ENCODE data around the gene NECTIN3. TPM values are rescaled to one million over a fixed set of nuclear protein-coding genes. Genes with fewer than 3 reads are reported as not detected.
A peak's percentile ranks its signal among the peaks of the same experiment; 100 is the strongest.

The NECTIN3 gene
- polyA plus RNA-seq, 5 donors: 61.7 to 154 (median 81.5) TPM

DNA sequence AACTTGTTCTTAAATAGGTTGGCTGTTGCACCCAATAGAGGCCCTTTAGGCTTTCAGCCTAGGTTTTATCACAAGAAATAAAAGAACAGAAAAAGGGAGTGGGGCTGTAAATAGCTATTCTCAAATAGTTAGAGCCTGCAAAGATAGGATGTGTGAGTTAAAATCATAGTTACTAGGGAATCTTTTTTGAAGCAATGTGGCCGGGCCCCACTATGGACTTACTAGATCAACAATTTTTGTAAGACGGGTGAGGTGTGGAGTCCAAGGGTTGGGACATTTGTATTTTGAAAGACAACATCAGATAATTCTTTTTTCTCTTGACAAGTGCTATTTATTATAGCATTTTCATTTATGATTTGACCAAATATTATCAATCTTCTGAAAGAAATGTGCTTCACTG lies 5.8 kb downstream of the NECTIN3 start:
- no peak for DNase-seq

DNA sequence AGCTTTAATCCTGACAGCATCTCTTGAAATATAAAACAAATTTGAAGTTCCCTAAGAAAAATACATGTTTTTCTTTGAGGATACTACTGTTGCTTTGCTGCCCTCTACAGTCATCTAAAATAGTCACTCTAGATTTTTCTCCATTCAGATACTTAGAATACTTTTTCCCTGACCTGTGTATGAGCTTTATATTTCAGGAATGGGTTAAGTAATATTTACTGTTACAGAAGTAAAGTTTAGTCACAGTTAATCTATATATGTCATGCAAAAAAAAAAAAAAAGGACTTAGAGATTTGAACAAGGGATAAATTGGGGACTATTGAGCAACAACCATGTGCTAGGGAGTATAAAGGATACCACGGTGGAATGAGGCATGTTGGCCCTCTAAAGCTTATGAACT lies 8.8 kb downstream of the NECTIN3 start:
- DNase-seq: peak; percentile 25 to 38

DNA sequence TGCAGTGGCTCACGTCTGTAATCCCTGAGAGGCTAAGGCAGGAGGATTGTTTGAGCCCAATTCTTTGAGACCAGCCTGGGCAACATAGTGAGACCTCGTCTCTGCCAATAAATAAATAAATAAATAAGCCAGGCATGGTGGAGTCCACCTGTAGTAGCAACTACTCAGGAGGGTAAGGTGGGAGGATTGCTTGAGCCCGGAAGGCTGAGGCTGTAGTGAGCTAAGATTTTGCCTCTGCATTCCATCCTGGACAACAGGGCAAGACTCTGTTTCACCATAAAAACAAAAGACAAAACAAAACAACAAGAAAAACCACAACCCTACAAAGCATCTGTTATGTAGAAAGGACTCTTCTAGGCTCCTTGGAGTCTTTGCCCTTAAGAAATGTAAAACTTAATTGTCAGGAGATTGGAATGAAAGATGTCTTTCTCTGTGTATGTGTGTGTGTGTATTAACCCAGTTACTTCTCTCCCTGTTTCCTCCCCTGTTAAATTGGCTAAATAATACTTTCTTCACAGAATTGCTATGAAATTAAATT lies 9.5 kb downstream of the NECTIN3 start:
- DNase-seq: no peak

DNA sequence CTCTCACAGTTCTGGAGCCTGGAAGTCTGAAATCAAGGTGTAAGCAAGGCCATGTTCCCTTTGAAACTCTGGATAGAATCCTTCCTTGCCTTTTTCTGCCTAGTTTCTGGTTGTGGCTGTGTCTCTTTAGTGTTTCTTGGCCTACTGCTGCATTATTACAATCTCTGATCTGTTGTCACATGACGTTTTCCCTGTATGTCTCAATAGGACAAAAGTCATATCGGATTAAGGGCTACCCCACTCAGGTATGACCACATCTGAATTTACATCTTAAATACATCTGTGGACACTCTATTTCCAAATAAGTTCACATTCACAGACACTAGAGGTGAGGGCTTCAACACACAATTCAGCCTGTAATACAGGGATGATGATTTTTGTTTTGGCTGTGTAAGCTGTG lies 13.3 kb downstream of the NECTIN3 start:
- no peak for DNase-seq

DNA sequence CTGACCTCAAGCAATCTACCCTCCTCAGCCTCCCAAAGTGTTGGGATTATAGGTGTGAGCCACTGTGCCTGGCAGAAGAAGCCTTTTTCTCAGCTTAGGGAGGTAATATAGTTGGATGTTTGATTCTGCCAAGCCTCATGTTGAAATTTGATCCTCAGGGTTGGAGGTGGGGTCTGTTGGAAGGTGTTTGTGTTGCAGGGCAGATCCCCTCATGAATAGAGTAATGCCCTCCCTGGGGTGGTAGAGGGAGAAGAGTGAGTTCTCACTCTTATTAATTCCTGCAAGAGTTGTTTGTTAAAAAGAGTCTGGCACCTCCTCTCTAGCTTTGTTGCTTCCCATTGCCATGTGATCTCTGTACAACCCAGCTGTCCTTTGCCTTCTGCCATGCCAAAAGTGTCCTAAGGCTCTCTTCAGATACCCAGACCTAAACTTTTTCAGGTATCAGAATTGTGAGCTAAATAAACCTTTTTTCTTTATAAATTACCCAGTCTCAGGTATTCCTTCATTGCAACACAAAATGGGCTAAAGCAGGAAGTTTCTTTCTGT lies 16.4 kb downstream of the NECTIN3 start:
- no peak for DNase-seq

DNA sequence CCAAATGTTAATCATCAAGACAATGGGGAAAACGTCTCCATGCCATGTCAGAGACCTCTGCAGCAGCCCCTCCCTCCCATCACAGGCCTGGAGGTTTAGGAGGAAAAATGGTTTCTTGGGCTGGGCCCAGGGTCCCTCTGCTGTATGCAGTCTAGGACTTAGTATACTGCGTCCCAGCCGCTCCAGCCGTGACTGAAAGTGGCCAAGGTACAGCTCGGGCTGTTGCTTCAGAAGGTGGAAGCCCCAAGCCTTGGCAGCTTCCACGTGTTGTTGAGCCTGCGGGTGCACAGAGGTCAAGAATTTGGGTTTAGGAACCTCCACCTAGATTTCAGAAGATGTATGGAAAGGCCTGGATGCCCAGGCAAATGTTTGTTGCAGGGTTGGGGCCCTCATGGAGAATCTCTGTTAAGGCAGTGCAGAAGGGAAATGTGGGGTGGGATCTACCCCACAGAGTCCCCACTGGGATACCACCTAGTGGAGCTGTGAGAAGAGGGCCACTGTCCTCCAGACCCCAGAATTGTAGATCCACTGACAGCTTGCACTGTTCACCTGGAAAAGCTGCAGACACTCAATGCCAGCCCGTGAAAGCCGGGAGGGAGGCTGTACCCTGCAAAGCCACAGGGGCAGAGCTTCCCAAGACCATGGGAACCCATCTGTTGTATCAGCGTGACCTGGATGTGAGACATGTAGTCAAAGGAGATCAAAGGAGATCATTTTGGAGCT lies 25.0 kb downstream of the NECTIN3 start:
- DNase-seq: no peak

DNA sequence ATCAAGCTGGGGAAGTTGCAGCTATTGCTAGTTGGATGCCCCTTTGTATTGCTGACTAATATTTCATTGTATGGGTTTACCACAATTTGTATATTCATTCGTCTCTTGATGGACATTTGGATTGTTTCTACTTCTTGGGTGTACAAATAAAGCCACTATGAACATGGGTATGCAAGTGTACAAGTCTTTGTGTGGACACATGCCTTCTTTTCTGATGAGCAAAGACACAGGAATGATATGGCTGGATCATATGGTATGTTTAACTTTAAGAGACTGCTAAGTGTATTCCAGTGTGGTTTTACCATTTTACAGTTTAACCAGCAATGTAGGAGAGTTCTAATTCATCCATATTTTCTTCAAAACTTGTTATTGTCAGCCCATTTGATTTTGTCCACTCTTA lies 32.2 kb downstream of the NECTIN3 start:
- DNase-seq: no peak

DNA sequence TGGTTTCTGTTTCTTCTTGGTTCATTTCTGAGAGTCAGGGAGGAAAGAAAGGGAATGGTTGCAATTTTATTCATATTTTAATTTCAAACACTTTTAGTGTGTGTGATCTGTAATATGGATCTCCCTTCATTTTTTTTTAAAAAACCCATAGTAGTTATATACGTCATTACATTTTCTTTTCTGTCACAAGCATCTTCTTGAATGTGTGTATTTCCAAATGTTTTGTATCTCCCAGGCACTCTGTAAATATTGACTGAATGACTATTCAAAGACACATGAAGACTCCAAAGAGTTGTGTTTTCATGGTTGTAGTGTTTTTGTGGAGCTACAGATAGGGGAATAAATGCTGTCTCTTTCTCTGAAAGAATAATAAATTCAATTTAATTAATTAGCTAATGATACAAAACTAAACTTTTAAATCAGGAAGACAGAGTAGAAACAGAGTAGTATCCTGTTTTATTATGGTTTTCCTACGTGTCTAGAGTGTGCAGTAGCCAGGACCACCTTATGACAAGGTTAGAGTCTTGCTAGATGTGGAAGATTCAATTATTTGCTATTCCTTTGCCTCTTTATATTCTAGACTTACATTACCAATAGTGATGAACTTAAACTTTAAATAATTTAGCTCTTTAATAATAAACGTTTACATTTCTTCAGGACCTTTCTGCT lies 35.5 kb downstream of the NECTIN3 start:
- DNase-seq: no peak

DNA sequence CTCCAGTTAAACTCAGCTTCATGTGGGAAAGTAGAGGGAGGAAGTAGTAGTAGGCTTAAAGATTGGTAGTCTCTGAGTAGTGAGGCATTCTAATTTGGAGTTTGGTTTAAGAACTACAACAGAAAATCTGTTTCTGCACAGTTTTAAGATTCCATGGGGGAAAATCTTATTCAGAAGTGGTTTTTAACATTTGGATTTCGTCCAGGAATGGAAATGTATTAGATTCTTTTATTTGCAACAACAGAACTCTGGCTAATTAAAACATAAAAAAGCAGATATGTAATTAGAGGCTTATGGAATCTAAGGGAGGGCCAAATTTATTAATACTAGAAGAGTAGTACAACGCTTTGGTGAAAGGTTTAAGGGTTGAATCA lies 36.0 kb downstream of the NECTIN3 start:
- no peak for DNase-seq

DNA sequence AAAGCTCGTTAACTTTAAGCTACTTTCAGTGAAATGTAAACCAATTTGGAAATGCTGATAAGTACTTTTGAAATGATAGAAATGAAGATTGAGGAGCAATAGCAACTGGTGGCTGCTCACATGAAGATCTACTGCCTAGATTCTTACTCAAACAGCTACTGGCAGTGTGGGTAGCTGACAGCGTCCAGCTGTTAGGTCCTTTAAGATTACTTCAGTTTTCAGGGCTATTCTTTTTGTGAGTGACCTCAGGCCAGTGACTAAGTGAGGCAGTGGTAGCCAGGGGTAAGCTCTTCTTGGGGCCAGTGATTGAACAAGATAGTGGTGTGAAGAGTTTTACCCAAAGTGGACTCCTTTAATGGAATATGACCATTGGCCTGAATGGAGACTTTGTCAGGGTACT lies 41.3 kb downstream of the NECTIN3 start:
- no peak for DNase-seq

DNA sequence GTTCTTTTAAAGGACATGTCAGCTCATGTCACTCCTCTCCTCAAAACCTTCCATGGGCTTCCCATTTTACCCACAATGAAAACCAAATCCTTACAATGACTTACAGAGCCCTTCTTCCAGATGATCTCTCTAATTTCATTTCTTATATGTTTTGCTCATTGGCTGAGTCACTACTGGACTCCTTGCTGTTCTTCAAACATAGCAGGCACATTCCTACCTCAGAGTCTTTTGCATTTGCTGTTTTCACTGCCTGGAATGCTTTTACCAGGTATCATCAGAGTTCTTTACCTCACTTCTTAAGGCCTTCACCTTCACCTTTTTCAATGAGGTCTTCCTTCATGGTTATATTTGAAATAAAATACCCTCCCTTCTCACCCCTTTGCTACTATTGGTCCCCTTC lies 57.3 kb downstream of the NECTIN3 start:
- DNase-seq: no peak

DNA sequence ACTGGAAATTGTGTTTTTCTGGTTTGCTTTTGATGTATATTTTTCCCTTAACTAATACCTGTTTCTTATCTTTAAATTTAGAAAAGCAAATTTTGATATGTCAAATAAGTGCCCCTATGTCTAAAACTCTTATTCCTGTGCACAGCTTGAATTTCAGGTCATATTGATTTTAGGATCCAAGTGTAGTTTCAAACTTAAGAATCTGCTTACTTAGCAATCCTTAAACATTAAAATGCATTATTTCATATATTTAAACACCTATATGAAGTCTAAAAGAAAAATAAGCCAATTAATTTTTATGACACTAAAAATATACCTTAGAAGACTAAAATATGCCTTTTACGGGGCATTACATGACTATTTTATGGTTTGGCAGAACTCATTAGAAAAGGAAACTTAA lies 59.2 kb downstream of the NECTIN3 start:
- no peak for DNase-seq

DNA sequence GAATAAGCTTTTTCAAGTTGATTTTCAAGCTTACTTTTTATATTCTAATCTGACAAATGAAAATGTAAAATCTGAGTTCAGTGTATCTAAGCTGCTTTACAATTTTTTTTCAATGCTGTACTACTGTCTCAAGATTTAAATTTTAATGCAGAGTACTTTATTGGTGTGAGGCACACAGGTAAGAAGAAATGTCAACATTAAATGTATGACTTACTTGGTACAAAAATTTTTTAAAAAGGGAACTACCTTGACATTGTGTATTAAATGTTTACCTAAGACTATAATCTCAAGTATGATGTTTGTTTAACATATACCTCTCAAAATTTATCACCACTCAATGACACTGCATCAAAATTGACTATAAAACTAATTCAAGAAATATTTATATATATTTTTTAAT lies 62.7 kb downstream of the NECTIN3 start:
- no peak for DNase-seq

DNA sequence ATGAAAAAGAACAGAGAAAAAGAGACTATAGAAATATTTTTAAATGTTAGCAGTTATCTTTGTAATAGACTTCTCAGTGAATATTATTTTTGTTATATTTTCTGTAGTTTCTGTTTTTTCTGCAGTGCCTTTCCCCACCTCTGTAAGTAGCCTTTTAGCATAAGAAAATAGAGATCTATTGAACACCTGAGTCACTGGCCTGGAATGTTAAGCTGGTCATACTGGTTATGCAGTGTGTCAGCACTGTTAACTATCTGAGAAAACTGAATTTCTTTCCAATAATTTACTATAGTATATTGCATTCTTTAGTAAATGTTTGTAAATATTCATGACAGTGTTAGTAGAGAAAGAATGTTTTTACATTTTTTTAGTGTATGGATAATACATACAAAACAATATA lies 79.8 kb downstream of the NECTIN3 start:
- no peak for DNase-seq

DNA sequence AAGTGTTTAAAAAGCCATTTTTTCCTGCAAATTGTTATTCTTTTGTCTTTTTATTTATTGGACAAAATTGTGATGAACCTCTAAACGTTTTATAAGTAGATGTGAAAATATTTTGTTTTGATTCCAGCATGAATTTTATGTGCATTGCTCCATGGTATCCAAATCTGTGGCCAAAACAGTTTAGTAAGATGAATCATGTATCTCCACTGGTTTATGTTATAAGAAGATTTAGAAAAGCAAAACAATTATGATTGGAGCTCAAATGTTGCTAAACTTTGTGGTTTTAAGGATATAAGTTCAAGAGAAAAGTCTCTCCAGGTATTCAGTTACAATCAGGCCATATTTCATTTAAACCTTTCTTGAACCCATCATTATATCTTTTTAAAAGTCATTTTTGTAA lies 80.9 kb downstream of the NECTIN3 start:
- peak; percentile 16 to 23 for DNase-seq

DNA sequence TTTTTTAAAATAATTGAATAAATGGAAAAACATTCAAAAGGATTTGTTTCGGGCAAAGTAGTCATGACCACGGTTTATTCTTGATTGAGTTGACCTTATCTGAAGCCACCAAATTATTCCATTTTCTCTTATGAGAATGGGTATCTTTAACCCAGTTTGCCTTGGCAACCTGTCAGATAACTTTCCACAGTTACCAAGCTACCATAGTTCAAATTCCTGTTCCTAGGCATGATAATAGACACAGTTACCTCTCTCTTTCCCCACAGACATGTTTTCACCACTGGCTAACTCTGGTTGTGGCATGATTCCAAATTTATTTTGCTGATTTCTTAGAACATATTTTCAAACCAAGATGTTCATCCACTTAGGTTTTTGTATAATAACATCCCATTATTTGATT lies 84.9 kb downstream of the NECTIN3 start:
- DNase-seq: no peak

DNA sequence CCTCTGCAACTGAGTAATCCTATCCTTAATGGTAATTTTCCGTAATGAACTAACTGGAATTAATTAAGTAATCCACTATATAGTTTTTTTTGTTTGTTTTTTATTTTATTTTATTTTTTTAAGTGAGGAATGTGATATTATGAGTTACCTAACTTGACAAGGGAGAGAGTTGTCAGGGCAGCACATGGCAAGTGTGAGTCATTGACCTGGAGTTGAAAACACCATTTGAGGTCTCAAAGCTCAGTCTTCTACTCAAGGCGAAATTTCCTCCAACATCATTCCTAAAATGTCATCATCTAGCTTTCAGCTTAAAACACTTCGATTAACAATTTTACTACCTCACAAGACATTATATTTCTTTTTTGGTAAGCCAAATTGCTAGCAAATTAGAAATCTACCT lies 87.8 kb downstream of the NECTIN3 start:
- no peak for DNase-seq

DNA sequence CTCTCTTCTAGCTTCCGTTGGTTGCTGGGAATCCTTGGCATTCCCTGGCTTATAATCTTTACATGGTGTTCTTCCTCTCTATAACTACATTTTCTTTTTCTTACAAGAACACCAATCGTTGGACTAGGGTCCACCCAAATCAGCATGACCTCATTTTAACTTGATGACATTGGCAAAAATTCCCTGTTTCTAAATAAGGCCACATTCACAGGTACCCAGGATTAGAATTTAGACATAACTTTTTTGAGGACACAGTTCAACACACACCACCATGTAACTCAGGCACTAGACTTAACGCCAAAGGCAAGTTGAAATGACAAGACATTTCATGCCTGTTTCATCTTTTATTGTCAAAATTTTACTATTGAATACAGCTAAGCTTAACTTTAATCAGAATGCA lies 93.0 kb downstream of the NECTIN3 start:
- DNase-seq: no peak

DNA sequence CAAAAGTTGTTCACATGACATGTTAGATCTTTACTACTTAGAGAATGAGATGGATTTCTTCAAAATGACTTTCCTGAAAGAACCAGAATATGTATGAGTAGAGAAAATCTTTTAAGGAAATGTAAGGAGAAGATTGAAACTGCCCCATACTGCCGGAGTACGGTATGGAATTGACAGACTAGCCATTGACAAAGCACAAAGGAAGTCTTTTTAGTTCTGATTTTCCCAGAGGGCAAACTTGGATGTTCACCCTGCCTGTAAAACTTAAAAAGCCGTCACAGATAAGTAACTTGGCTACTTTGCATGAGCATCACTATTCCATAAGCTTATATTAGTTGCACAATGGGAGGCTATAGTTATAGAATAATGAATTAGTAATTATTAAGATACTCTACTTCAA lies 93.8 kb downstream of the NECTIN3 start:
- no peak for DNase-seq

DNA sequence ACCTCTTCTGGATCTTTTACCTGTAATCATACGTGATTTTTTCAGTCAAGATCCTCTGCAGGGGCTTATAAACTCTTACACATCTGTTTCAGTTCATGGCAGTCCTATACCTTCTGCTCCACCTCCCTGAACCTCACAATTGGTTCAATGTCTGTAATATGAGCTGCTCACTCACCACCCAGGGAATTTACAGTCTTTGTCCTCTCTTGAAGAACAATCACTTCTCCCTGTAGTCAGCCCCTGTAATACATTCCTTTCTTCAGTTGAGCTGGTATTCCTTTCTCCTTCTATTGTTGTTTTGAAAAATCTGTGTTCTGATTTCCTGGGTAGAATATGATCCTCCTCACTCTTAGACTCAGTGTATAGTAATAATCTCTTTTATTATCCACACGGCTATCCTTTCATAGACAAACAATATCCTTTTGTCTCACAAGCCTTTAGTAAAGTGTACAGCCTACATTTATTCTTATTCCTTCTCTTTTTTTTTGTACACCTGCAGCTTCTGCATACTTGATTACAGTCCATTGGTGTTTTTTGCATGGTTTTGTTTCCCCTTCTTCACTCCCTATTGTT lies 101.8 kb downstream of the NECTIN3 start:
- no peak for DNase-seq

DNA sequence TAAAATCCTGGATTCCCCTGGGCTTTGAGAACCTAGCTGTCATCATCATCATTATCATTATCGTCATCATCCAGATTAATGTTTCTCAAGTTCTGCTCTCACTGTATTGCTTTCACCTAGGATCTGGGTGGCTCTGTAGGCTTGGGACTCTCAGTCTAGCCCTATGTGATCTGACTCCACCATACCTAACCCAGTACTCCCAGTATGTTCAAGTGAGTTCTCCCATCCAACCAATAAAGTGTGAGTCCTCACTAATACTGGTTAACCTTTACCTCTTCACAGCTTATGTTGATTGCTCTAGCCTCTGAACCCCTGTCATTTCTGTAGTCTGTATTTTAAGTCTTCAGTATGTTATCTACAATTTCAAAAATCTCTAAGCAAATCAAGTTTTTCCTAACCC lies 102.3 kb downstream of the NECTIN3 start:
- no peak for DNase-seq

DNA sequence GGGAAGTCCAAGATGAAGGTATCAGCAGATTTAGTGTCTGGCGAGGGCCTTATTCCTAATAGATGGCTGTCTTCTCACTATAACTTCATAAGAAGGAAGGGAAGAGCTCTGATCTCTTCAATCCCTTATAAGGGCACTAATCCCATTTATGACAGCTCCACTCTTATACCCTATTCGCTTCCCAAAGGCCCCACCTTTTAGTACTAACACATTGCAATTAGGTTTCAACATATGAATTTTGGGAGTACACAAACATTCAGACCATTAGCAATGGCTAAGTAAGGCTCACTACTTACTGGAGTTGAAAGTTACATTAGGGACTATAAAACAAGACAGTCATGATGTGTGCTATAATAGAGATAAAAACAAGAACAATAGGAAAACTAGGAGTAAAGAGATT lies 118.9 kb downstream of the NECTIN3 start:
- no peak for DNase-seq

DNA sequence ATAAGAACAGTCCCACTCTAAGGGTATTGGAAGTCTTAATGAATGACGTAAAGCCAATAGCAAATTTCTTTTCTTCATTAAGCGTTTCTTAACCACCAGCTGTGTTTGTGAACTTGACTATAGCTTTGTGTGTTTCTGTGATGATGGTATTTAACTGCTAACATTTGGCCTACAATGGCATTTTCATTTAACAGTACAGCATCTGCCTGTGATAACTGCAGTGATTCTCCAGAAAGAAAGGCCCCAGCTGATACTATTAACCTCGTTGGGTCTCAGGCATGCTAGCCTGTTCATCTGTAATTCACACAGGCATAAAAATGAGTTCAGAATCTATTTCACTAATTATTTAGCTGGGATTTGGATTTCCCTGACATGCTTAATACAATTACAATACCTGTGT lies 121.9 kb downstream of the NECTIN3 start:
- no peak for DNase-seq

All from right lung (tissue), 5 donors.